ENCODE measurements around the gene SELENON.

The SELENON gene

GRCh38 chr1:25811384-25812082 lies 11.5 kb downstream of the SELENON start:
- DNase-seq (ENCODE audit: extremely low read depth, insufficient read length) = no peak
- Histone ChIP-seq H3K36me3 (ENCODE audit: control insufficient read depth, insufficient read depth, low read length) (no peaks in the 10 kb centered on the region), H3K27me3 (replicated peaks; ENCODE audit: control insufficient read depth, insufficient read depth, low read length) (no peaks in the 10 kb centered on the region), H3K4me3 (replicated peaks; ENCODE audit: low read depth, low read length) (no peak overlapping the region)
- TF ChIP-seq CTCF (IDR thresholded peaks at IDR 0.05; ENCODE audit: insufficient read depth, low read length, poor library complexity, severe bottlenecking) = no peak

GRCh38 chr1:25813071-25813733 lies 13.2 kb downstream of the SELENON start:
- no peak for DNase-seq (ENCODE audit: extremely low read depth, insufficient read length)
- no peaks in the 10 kb centered on the region for H3K27me3 ChIP-seq (replicated peaks; ENCODE audit: control insufficient read depth, insufficient read depth, low read length)
- no peak for TF ChIP-seq CTCF (IDR thresholded peaks at IDR 0.05; ENCODE audit: insufficient read depth, low read length, poor library complexity, severe bottlenecking)
- no peaks in the 10 kb centered on the region for H3K36me3 ChIP-seq (ENCODE audit: control insufficient read depth, insufficient read depth, low read length)
- H3K4me3 ChIP-seq (replicated peaks; ENCODE audit: low read depth, low read length) = no peak overlapping the region

GRCh38 chr1:25813734-25814471 lies 13.9 kb downstream of the SELENON start:
- peak; percentile 24 for TF ChIP-seq CTCF (IDR thresholded peaks at IDR 0.05; ENCODE audit: insufficient read depth, low read length, poor library complexity, severe bottlenecking)
- Histone ChIP-seq H3K36me3 (ENCODE audit: control insufficient read depth, insufficient read depth, low read length) (no peaks in the 10 kb centered on the region), H3K27me3 (replicated peaks; ENCODE audit: control insufficient read depth, insufficient read depth, low read length) (no peaks in the 10 kb centered on the region), H3K4me3 (replicated peaks; ENCODE audit: low read depth, low read length) (no peak overlapping the region)
- no peak for DNase-seq (ENCODE audit: extremely low read depth, insufficient read length)

GRCh38 chr1:25814549-25815087 lies 14.6 kb downstream of the SELENON start:
- Histone ChIP-seq H3K4me3 (replicated peaks; ENCODE audit: low read depth, low read length) (no peak overlapping the region), H3K36me3 (ENCODE audit: control insufficient read depth, insufficient read depth, low read length) (no peaks in the 10 kb centered on the region)
- no peak for TF ChIP-seq CTCF (IDR thresholded peaks at IDR 0.05; ENCODE audit: insufficient read depth, low read length, poor library complexity, severe bottlenecking)

GRCh38 chr1:25815208-25816111 lies 15.5 kb downstream of the SELENON start:
- no peak for TF ChIP-seq CTCF (IDR thresholded peaks at IDR 0.05; ENCODE audit: insufficient read depth, low read length, poor library complexity, severe bottlenecking)
- Histone ChIP-seq H3K4me3 (replicated peaks; ENCODE audit: low read depth, low read length) (no peak overlapping the region), H3K36me3 (ENCODE audit: control insufficient read depth, insufficient read depth, low read length) (no peaks in the 10 kb centered on the region), H3K27me3 (replicated peaks; ENCODE audit: control insufficient read depth, insufficient read depth, low read length) (no peaks in the 10 kb centered on the region)
- DNase-seq (ENCODE audit: extremely low read depth, insufficient read length) = no peak

More at GRCh38 chr1:25814549-25815087, 14.6 kb downstream of the SELENON start:
- no peaks in the 10 kb centered on the region for H3K27me3 ChIP-seq (replicated peaks; ENCODE audit: control insufficient read depth, insufficient read depth, low read length)
- DNase-seq (ENCODE audit: extremely low read depth, insufficient read length) = no peak

Measured in GM06990 (cell line).